Suprapubic skin (tissue), 4 donors: ENCODE measurements around the gene SH2D2A. TPM values are rescaled to one million over a fixed set of nuclear protein-coding genes. Genes with fewer than 3 reads are reported as not detected.

ENCODE experiments used
- DNase-seq, 2 donors: peaks; one replicate each; pipeline ENCODE4 v3.0.0-alpha.2; 2019; ENCODE audit warnings: low spot score in 2 of 2
- H3K27ac ChIP-seq: fragments of 200-600 bp; sonication (generic); one replicate; pipeline ENCODE4 v1.5.1; 2019
- H3K27me3 ChIP-seq: fragments of 200-600 bp; sonication (generic); one replicate; pipeline ENCODE4 v1.5.1; 2019
- H3K36me3 ChIP-seq: fragments of 200-600 bp; sonication (generic); one replicate; pipeline ENCODE4 v1.5.1; 2019
- H3K4me1 ChIP-seq: fragments of 200-600 bp; sonication (generic); one replicate; pipeline ENCODE4 v1.5.1; 2019
- H3K4me3 ChIP-seq: fragments of 200-600 bp; sonication (generic); one replicate; pipeline ENCODE4 v1.5.1; 2019; ENCODE audit warnings: mild to moderate bottlenecking
- H3K9me3 ChIP-seq: fragments of 200-600 bp; sonication (generic); one replicate; pipeline ENCODE4 v1.5.1; 2019
- EP300 ChIP-seq: sonication (generic); formaldehyde crosslinking; IDR thresholded peaks from one replicate; pipeline ENCODE4 v1.6.1; 2017; ENCODE audit warnings: antibody characterized with exemption
- POLR2A ChIP-seq, 2 donors: fragments of 450-650 bp; IDR thresholded peaks; one replicate each; pipeline ENCODE4 v1.6.1; 2017; ENCODE audit warnings: antibody characterized with exemption in 2 of 2, mild to moderate bottlenecking in 2 of 2, moderate library complexity in 2 of 2
- POLR2AphosphoS5 ChIP-seq, 3 donors: sonication (generic); formaldehyde crosslinking; IDR thresholded peaks; one replicate each; pipeline ENCODE4 v1.6.1; 2017; ENCODE audit warnings: antibody characterized with exemption in 3 of 3
- WGBS: methylation state at CpG from one replicate; pipeline ENCODE4 v1.1.5; 2018; 5-methylcytosine and 5-hydroxymethylcytosine counted together
- total RNA-seq, 4 donors: library from RNA; depleted of rRNA; stranded (reverse); fragments of >200 nt; gene quantifications; one replicate each; pipeline ENCODE4 v1.1.0, GENCODE V29; 2016
- TF ChIP-seq, protein P1 (sequence below), 2 donors: fragments of 200-600 bp in 1 of 2; fragments of 450-650 bp in 1 of 2; sonication (generic) in 1 of 2; IDR thresholded peaks; one replicate each; pipeline ENCODE4 v1.5.1; 2016 to 2019; ENCODE audit warnings: antibody characterized with exemption in 2 of 2, mild to moderate bottlenecking in 1 of 2, moderate library complexity in 1 of 2

The SH2D2A gene
- total RNA-seq, 4 donors from 2014 or later: 0.29 to 0.48 TPM; not detected in 2

- H3K9me3 ChIP-seq: no peaks in the 10 kb centered on the region
- peak within 1 kb of the TSS; percentile 31 for H3K4me3 ChIP-seq
- H3K27me3 ChIP-seq: peaks cover 70% of the 10 kb centered on the region
- peaks cover 27% of the 10 kb centered on the region for H3K4me1 ChIP-seq
- H3K36me3 ChIP-seq: no peaks in the 10 kb centered on the region
- WGBS: 15% methylated on average over 7 of the region's 39 CpGs
- TF ChIP-seq, protein P1, sequence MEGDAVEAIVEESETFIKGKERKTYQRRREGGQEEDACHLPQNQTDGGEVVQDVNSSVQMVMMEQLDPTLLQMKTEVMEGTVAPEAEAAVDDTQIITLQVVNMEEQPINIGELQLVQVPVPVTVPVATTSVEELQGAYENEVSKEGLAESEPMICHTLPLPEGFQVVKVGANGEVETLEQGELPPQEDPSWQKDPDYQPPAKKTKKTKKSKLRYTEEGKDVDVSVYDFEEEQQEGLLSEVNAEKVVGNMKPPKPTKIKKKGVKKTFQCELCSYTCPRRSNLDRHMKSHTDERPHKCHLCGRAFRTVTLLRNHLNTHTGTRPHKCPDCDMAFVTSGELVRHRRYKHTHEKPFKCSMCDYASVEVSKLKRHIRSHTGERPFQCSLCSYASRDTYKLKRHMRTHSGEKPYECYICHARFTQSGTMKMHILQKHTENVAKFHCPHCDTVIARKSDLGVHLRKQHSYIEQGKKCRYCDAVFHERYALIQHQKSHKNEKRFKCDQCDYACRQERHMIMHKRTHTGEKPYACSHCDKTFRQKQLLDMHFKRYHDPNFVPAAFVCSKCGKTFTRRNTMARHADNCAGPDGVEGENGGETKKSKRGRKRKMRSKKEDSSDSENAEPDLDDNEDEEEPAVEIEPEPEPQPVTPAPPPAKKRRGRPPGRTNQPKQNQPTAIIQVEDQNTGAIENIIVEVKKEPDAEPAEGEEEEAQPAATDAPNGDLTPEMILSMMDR (IDR thresholded peaks at IDR 0.05): no peak
- TF ChIP-seq POLR2A (IDR thresholded peaks at IDR 0.05) (no peak), EP300 (no peak), POLR2AphosphoS5 (IDR thresholded peaks at IDR 0.05) (no peak)
- H3K27ac ChIP-seq: no peak within 1 kb of the TSS
- no peak for DNase-seq
These were observed 42.4 kb upstream of the SH2D2A start, which contains the start of gene INSRR for GRCh38 chr1:156858959-156859522. Gene INSRR (minus strand): TSS chr1:156859117. CDS start chr1:156858621, 496 bp downstream.

- Histone ChIP-seq H3K4me1 (peaks cover 27% of the 10 kb centered on the region), H3K9me3 (no peaks in the 10 kb centered on the region), H3K27ac (no peak overlapping the region), H3K4me3 (peak overlapping the region; percentile 31), H3K27me3 (peaks cover 69% of the 10 kb centered on the region), H3K36me3 (no peaks in the 10 kb centered on the region)
- DNase-seq: no peak
- WGBS: 26% methylated on average over 5 of the region's 5 CpGs
- no peak for TF ChIP-seq EP300
- TF ChIP-seq POLR2A (IDR thresholded peaks at IDR 0.05): no peak
- TF ChIP-seq POLR2AphosphoS5 (IDR thresholded peaks at IDR 0.05): no peak
- TF ChIP-seq, protein P1 (IDR thresholded peaks at IDR 0.05): no peak
These were observed 41.9 kb upstream of the SH2D2A start for GRCh38 chr1:156858555-156858956.

DNA sequence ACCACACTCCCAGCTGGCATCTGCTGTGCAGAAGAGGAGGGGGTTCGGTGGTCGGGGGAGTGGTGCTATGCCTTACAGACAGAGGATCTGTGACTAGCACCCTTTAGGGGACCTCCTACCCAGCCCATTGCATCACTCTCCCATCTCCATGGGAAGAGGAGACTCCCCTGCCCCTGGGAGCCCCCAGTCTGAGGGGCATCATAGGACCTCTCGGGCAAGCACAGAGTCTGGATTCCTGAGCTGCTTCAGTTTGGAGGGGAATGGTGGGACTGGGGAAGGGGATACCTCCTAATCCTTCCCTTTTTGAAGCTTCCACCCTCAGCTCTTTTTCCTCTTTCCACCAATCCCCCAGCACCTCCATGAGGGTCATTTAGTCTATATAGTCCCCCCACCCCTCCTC is 40.9 kb upstream of the SH2D2A start:
- WGBS: 74% methylated on average over 3 of the region's 3 CpGs
- no peaks in the 10 kb centered on the region for H3K9me3 ChIP-seq
- H3K4me1 ChIP-seq: peaks cover 27% of the 10 kb centered on the region
- H3K27ac ChIP-seq: no peak overlapping the region
- DNase-seq: no peak
- TF ChIP-seq, protein P1 (IDR thresholded peaks at IDR 0.05): no peak
- TF ChIP-seq POLR2A (IDR thresholded peaks at IDR 0.05) (no peak), POLR2AphosphoS5 (IDR thresholded peaks at IDR 0.05) (no peak), EP300 (no peak)
- peaks cover 67% of the 10 kb centered on the region for H3K27me3 ChIP-seq
- H3K4me3 ChIP-seq: no peak overlapping the region
- H3K36me3 ChIP-seq: no peaks in the 10 kb centered on the region

DNA sequence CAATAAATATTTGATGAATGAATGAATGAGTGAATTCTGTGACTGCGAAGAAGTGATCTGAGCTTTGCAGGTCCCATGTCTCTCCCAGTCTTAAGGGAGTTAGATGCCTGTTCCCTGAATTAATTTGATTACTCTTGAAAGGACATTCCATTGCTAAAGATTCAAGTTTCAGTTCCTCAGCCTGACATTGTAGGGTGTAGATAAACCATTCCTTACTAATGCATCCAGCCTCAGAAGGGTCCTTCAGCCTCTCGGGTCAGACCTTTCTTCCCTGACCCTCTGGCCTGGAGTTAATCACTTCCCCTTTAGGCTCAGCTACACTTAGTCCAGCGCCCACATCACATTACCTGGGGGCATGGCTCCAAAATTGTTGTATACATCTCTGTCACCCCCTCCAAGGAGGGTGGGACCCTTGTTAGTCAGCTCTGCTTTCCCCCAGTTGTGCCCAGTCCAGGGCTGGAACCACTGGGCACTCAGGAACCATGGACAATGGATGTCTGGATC is 39.7 kb upstream of the SH2D2A start:
- TF ChIP-seq EP300 (no peak), POLR2A (IDR thresholded peaks at IDR 0.05) (no peak), POLR2AphosphoS5 (IDR thresholded peaks at IDR 0.05) (no peak)
- TF ChIP-seq, protein P1 (IDR thresholded peaks at IDR 0.05): no peak

DNA sequence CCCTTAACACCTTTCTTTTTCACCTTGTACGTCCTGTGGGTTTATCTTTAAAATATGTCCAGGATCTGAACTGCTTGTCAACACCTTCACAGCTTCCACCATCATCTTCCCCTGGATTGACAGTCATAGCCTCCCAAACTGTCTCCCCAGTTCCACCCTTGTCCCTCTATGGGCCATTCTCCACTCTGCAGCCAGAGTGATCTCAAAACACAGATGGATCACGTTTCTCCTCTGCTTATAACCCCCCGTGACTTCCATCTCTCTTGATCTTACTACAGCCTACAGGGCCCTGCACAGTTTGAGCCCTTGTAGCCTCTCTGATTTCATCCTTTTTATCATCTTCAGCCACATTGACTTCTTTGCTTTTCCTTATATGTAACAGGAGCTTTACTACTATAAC is 38.0 kb upstream of the SH2D2A start:
- Histone ChIP-seq H3K27me3 (peaks cover 49% of the 10 kb centered on the region), H3K4me3 (no peak overlapping the region)

More for the DNA sequence above, 39.7 kb upstream of the SH2D2A start:
- Histone ChIP-seq H3K4me1 (peaks cover 33% of the 10 kb centered on the region), H3K27ac (no peak overlapping the region), H3K36me3 (no peaks in the 10 kb centered on the region), H3K4me3 (no peak overlapping the region), H3K9me3 (no peaks in the 10 kb centered on the region), H3K27me3 (peaks cover 62% of the 10 kb centered on the region)
- 77% methylated on average over 3 of the region's 3 CpGs for WGBS
- DNase-seq: no peak

More for the DNA sequence above, 38.0 kb upstream of the SH2D2A start:
- no peak for DNase-seq
- 47% methylated on average over 3 of the region's 3 CpGs for WGBS
- Histone ChIP-seq H3K27ac (no peak overlapping the region), H3K36me3 (no peaks in the 10 kb centered on the region), H3K4me1 (peaks cover 16% of the 10 kb centered on the region), H3K9me3 (no peaks in the 10 kb centered on the region)
- TF ChIP-seq EP300 (no peak), POLR2AphosphoS5 (IDR thresholded peaks at IDR 0.05) (no peak), POLR2A (IDR thresholded peaks at IDR 0.05) (no peak)
- TF ChIP-seq, protein P1 (IDR thresholded peaks at IDR 0.05): no peak
